Measurements from ENCODE around the gene SPSB4. TPM values are rescaled to one million over a fixed set of nuclear protein-coding genes. Genes with fewer than 3 reads are reported as not detected.
A peak's percentile ranks its signal among the peaks of the same experiment; 100 is the strongest.

Gene SPSB4
- total and polyA plus RNA-seq, 2 donors (not counting 1 experiment from before 2014, with no cell fraction given), result not detected

DNA sequence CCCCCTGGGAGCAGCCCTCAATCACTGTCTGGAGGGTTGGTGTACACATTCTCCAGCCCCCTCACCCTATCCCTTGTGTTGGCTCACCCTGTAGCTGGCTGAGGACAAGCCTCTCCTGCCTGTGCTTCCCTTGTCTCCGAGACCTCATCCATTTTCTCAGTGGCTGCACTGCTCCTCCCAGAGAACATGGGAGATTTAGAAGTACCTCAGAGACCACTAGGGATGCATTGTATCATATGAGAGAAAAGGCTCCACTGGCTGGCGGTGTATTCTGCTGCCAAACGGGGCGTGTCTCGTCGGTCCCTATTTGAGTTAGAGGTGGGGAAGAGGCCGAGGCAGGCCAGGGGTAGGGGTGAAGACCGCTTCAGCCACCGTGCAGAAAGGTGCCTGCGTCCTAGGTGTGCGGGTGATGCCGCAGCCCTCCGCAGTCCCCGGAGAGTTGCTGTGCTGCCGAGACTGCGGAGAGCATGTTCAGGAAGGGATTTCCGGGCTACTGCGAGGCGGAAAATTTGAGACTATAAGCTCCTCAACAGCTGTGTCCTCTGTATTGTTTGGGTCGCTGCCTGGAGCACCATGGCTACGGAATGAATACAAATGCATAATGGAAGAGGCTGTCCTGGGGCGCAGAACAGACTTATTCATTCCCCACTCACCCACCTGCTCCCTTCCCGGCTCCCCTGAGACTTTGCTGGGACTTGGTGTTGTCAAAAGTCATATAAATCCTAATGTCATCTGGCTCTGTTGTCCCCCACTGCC is 43.8 kb downstream of the SPSB4 start:
- Histone ChIP-seq H3K4me1 (ENCODE audit: control insufficient read depth, extremely low read depth, insufficient read depth, low read length) (no peaks in the 10 kb centered on the region), H3K36me3 (ENCODE audit: control insufficient read depth, insufficient read depth, low read length) (no peaks in the 10 kb centered on the region), H3K79me2 (ENCODE audit: control insufficient read depth, insufficient read depth, low read length) (no peaks in the 10 kb centered on the region), H3K4me3 (replicated peaks in 1 of 4; ENCODE audit: control extremely low read depth in 1 of 4, insufficient read depth in 1 of 4, low read depth in 3 of 4, low read length in 4 of 4) (peak overlapping the region in 1 of 4 experiments; percentile 22), H3K4me2 (ENCODE audit: extremely low read depth, insufficient read depth, low read length) (no peak overlapping the region), H3K27me3 (ENCODE audit: control insufficient read depth, insufficient read depth, low read length) (no peaks in the 10 kb centered on the region), H3K27ac (ENCODE audit: insufficient read depth, low read length) (no peak overlapping the region), H3K9ac (ENCODE audit: insufficient read depth, low read length) (no peak overlapping the region), H4K20me1 (ENCODE audit: control insufficient read depth, extremely low read depth, insufficient read depth, low read length) (no peaks in the 10 kb centered on the region), H3K9me3 (ENCODE audit: control insufficient read depth, insufficient read depth, low read depth, low read length) (no peaks in the 10 kb centered on the region), H2AFZ (ENCODE audit: low read length) (peak overlapping the region; percentile 31)
- TF ChIP-seq EZH2 (IDR thresholded peaks at IDR 0.05; ENCODE audit: low read length, missing control alignments), result no peak
- TF ChIP-seq, protein P1, sequence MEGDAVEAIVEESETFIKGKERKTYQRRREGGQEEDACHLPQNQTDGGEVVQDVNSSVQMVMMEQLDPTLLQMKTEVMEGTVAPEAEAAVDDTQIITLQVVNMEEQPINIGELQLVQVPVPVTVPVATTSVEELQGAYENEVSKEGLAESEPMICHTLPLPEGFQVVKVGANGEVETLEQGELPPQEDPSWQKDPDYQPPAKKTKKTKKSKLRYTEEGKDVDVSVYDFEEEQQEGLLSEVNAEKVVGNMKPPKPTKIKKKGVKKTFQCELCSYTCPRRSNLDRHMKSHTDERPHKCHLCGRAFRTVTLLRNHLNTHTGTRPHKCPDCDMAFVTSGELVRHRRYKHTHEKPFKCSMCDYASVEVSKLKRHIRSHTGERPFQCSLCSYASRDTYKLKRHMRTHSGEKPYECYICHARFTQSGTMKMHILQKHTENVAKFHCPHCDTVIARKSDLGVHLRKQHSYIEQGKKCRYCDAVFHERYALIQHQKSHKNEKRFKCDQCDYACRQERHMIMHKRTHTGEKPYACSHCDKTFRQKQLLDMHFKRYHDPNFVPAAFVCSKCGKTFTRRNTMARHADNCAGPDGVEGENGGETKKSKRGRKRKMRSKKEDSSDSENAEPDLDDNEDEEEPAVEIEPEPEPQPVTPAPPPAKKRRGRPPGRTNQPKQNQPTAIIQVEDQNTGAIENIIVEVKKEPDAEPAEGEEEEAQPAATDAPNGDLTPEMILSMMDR (conservative IDR thresholded peaks at IDR 0.05 in 1 of 2, IDR thresholded peaks at IDR 0.05 in 1 of 2; ENCODE audit: low read depth in 1 of 2, low read length in 2 of 2), result no peak
- peak; percentile 51 to 73 for DNase-seq (ENCODE audit: low read depth in 2 of 2)

DNA sequence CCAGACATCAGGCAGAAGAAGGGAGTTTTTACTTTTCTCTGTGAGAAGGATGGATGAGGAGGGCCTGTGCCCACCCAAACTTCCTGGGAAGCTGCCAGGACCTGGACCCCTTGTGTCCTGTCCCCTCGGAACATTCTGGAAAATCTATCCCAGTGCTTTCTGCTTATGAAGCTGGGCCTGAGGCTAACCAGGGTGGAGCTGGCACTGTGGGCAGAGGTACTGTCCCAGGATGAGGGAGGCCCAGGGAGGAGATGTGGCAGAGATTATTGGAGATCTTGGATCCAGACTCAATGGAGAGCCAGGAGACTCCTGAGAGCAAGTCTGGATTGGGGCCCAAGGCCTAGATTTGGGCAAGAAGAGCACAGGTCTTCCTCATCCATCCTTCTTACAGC is 44.4 kb downstream of the SPSB4 start:
- H3K9ac ChIP-seq (ENCODE audit: insufficient read depth, low read length), result no peak overlapping the region
- H3K4me3 ChIP-seq (replicated peaks in 1 of 4; ENCODE audit: control extremely low read depth in 1 of 4, insufficient read depth in 1 of 4, low read depth in 3 of 4, low read length in 4 of 4), result no peak overlapping the region
- TF ChIP-seq, protein P1 (conservative IDR thresholded peaks at IDR 0.05 in 1 of 2, IDR thresholded peaks at IDR 0.05 in 1 of 2; ENCODE audit: low read depth in 1 of 2, low read length in 2 of 2), result no peak
- TF ChIP-seq EZH2 (IDR thresholded peaks at IDR 0.05; ENCODE audit: low read length, missing control alignments), result no peak
- no peaks in the 10 kb centered on the region for H3K4me1 ChIP-seq (ENCODE audit: control insufficient read depth, extremely low read depth, insufficient read depth, low read length)
- H3K9me3 ChIP-seq (ENCODE audit: control insufficient read depth, insufficient read depth, low read depth, low read length), result no peaks in the 10 kb centered on the region
- no peaks in the 10 kb centered on the region for H4K20me1 ChIP-seq (ENCODE audit: control insufficient read depth, extremely low read depth, insufficient read depth, low read length)
- no peaks in the 10 kb centered on the region for H3K36me3 ChIP-seq (ENCODE audit: control insufficient read depth, insufficient read depth, low read length)
- H3K27ac ChIP-seq (ENCODE audit: insufficient read depth, low read length), result no peak overlapping the region
- no peak for DNase-seq (ENCODE audit: low read depth in 2 of 2)
- no peaks in the 10 kb centered on the region for H3K79me2 ChIP-seq (ENCODE audit: control insufficient read depth, insufficient read depth, low read length)
- no peaks in the 10 kb centered on the region for H3K27me3 ChIP-seq (ENCODE audit: control insufficient read depth, insufficient read depth, low read length)
- no peak overlapping the region for H3K4me2 ChIP-seq (ENCODE audit: extremely low read depth, insufficient read depth, low read length)
- H2AFZ ChIP-seq (ENCODE audit: low read length), result no peak overlapping the region

DNA sequence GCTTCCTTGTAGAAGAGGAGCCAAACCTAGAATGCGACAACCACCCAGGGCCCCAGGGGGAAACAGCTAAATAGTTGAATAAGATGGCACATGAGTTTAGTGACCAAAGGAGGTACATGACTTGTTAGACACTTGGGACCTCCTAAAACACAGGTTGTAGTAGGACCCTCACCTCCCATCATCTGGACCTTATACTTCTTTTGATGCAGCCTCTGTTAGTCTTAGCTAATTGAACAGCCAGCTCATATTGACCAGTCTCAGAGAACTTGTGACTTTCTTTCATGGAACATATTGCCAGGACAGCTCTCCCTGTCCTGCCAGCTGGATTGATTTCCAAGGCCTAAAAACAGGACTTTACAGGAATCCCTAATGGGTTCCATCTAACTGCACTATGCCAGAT is 45.0 kb downstream of the SPSB4 start:
- H3K27ac ChIP-seq (ENCODE audit: insufficient read depth, low read length), result no peak overlapping the region
- no peaks in the 10 kb centered on the region for H3K36me3 ChIP-seq (ENCODE audit: control insufficient read depth, insufficient read depth, low read length)
- H3K79me2 ChIP-seq (ENCODE audit: control insufficient read depth, insufficient read depth, low read length), result no peaks in the 10 kb centered on the region
- TF ChIP-seq EZH2 (IDR thresholded peaks at IDR 0.05; ENCODE audit: low read length, missing control alignments), result no peak
- TF ChIP-seq, protein P1 (conservative IDR thresholded peaks at IDR 0.05 in 1 of 2, IDR thresholded peaks at IDR 0.05 in 1 of 2; ENCODE audit: low read depth in 1 of 2, low read length in 2 of 2), result no peak
- H3K4me2 ChIP-seq (ENCODE audit: extremely low read depth, insufficient read depth, low read length), result no peak overlapping the region
- no peak for DNase-seq (ENCODE audit: low read depth in 2 of 2)
- H2AFZ ChIP-seq (ENCODE audit: low read length), result no peak overlapping the region
- no peaks in the 10 kb centered on the region for H3K27me3 ChIP-seq (ENCODE audit: control insufficient read depth, insufficient read depth, low read length)
- no peaks in the 10 kb centered on the region for H4K20me1 ChIP-seq (ENCODE audit: control insufficient read depth, extremely low read depth, insufficient read depth, low read length)
- H3K4me3 ChIP-seq (replicated peaks in 1 of 4; ENCODE audit: control extremely low read depth in 1 of 4, insufficient read depth in 1 of 4, low read depth in 3 of 4, low read length in 4 of 4), result no peak overlapping the region
- no peaks in the 10 kb centered on the region for H3K4me1 ChIP-seq (ENCODE audit: control insufficient read depth, extremely low read depth, insufficient read depth, low read length)
- H3K9me3 ChIP-seq (ENCODE audit: control insufficient read depth, insufficient read depth, low read depth, low read length), result no peaks in the 10 kb centered on the region
- H3K9ac ChIP-seq (ENCODE audit: insufficient read depth, low read length), result no peak overlapping the region
